Tibial nerve (tissue), 4 donors: ENCODE results near the gene LMO7. TPM values are rescaled to one million over a fixed set of nuclear protein-coding genes. Genes with fewer than 3 reads are reported as not detected.
"Not testable (repeated sequence)": the region's sequence is repeated elsewhere in the genome, so short reads cannot be mapped to it uniquely, and the experiment has no call there.

Experiments used
- DNase-seq, 2 donors: peaks; one replicate each; pipeline ENCODE4 v3.0.0-alpha.2; 2019; ENCODE audit warnings: low spot score in 2 of 2
- H3K27ac ChIP-seq, 4 donors: fragments of 200-600 bp; sonication (generic) in 3 of 4; one replicate each; pipeline ENCODE4 v1.5.1; 2017 to 2019; ENCODE audit warnings: mild to moderate bottlenecking in 1 of 4
- H3K27me3 ChIP-seq, 2 donors: fragments of 200-600 bp; sonication (generic) in 1 of 2; one replicate each; pipeline versions ENCODE4 v1.5.1 to v1.6.0; 2017 to 2019
- H3K36me3 ChIP-seq, 3 donors: fragments of 200-600 bp; sonication (generic); one replicate each; pipeline ENCODE4 v1.5.1; 2018 to 2019
- H3K4me1 ChIP-seq, 4 donors: fragments of 200-600 bp; sonication (generic) in 3 of 4; one replicate each; pipeline ENCODE4 v1.5.1; 2017 to 2019
- H3K4me3 ChIP-seq, 4 donors: fragments of 200-600 bp; sonication (generic) in 3 of 4; one replicate each; pipeline ENCODE4 v1.5.1; 2017 to 2019; ENCODE audit warnings: mild to moderate bottlenecking in 1 of 4, moderate library complexity in 1 of 4
- H3K9me3 ChIP-seq, 4 donors: fragments of 200-600 bp; sonication (generic) in 3 of 4; one replicate each; pipeline ENCODE4 v1.5.1; 2017 to 2019
- EP300 ChIP-seq, 2 donors: sonication (generic); formaldehyde crosslinking; IDR thresholded peaks; one replicate each; pipeline ENCODE4 v1.6.1; 2017; ENCODE audit warnings: antibody characterized with exemption in 2 of 2, mild to moderate bottlenecking in 1 of 2
- POLR2A ChIP-seq, 2 donors: fragments of 450-650 bp; IDR thresholded peaks; one replicate each; pipeline ENCODE4 v1.6.1; 2017; ENCODE audit warnings: antibody characterized with exemption in 2 of 2, mild to moderate bottlenecking in 2 of 2, moderate library complexity in 2 of 2
- WGBS, 2 donors: methylation state at CpG; one replicate each; pipeline ENCODE4 v1.1.5; 2018; 5-methylcytosine and 5-hydroxymethylcytosine counted together
- total RNA-seq, 4 donors: library from RNA; depleted of rRNA; stranded (reverse); fragments of >200 nt; gene quantifications; one replicate each; pipeline ENCODE4 v1.1.0, GENCODE V29; 2016
- TF ChIP-seq, protein P1 (sequence below), 5 experiments: fragments of 200-600 bp in 3 of 5; fragments of 450-650 bp in 2 of 5; sonication (generic) in 3 of 5; IDR thresholded peaks; one replicate each; pipeline ENCODE4 v1.5.1; 2016 to 2019; ENCODE audit warnings: antibody characterized with exemption in 5 of 5, mild to moderate bottlenecking in 3 of 5, moderate library complexity in 2 of 5

Gene LMO7
- total RNA-seq, 4 donors from 2014 or later, result 149 to 311 (median 236) TPM

DNA sequence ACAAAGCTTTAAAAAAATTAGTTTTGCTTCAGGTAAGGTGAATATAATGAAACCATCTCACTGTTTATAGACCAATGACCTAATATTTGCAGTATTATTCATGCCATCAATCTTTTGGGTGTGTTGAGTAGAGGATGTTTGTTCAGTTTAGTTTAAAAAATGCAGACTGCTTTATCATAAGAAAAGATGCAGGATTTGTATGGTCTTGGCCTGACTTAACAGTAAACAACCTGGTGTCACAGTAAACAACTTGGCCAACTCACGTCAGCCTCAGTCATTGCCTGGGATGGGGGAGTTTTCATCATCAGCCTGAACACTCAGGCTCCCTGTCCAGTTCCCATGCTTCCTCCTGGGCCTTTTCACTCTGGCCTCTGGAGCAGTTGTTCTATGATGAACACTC lies 55.1 kb downstream of the LMO7 start:
- H3K27ac ChIP-seq, result no peak overlapping the region
- H3K4me1 ChIP-seq, result peaks cover 0 to 4% (median 0%) of the 10 kb centered on the region in 4 donors
- DNase-seq, result no peak
- no peaks in the 10 kb centered on the region for H3K36me3 ChIP-seq
- no peaks in the 10 kb centered on the region for H3K27me3 ChIP-seq
- no peak overlapping the region for H3K4me3 ChIP-seq
- no peaks in the 10 kb centered on the region for H3K9me3 ChIP-seq
- WGBS, 2 donors, result 84 to 88% methylated on average over 1 of the region's 1 CpG
- no peak for TF ChIP-seq POLR2A (IDR thresholded peaks at IDR 0.05)
- no peak for TF ChIP-seq EP300 (IDR thresholded peaks at IDR 0.05)
- TF ChIP-seq, protein P1, sequence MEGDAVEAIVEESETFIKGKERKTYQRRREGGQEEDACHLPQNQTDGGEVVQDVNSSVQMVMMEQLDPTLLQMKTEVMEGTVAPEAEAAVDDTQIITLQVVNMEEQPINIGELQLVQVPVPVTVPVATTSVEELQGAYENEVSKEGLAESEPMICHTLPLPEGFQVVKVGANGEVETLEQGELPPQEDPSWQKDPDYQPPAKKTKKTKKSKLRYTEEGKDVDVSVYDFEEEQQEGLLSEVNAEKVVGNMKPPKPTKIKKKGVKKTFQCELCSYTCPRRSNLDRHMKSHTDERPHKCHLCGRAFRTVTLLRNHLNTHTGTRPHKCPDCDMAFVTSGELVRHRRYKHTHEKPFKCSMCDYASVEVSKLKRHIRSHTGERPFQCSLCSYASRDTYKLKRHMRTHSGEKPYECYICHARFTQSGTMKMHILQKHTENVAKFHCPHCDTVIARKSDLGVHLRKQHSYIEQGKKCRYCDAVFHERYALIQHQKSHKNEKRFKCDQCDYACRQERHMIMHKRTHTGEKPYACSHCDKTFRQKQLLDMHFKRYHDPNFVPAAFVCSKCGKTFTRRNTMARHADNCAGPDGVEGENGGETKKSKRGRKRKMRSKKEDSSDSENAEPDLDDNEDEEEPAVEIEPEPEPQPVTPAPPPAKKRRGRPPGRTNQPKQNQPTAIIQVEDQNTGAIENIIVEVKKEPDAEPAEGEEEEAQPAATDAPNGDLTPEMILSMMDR (IDR thresholded peaks at IDR 0.05), result no peak

DNA sequence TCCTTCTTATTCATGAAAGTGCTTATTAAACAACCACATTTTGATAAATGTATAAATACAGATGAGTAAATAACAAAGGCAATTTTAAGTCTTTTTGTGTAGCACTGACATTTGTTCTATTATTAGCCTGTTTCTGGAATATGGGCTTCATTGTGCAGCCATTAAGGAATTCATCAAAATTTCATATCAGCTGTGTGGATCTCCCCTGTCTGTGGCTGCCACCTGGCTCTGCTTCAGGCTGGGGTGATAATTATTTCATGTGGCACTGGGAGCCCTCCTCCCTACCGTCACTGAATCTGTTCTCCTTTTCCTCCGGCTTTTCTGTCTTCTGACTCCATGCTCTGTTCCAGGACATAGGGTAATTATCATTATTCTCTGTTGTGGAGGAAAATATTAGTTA lies 57.1 kb downstream of the LMO7 start:
- H3K4me3 ChIP-seq, result no peak overlapping the region
- TF ChIP-seq, protein P1 (IDR thresholded peaks at IDR 0.05), result no peak
- TF ChIP-seq EP300 (IDR thresholded peaks at IDR 0.05) (no peak), POLR2A (IDR thresholded peaks at IDR 0.05) (no peak)
- no peaks in the 10 kb centered on the region for H3K9me3 ChIP-seq
- peaks cover 0 to 5% (median 0%) of the 10 kb centered on the region in 4 donors for H3K4me1 ChIP-seq
- DNase-seq, result no peak
- 75 to 88% methylated on average over 2 of the region's 2 CpGs for WGBS, 2 donors
- no peak overlapping the region for H3K27ac ChIP-seq
- no peaks in the 10 kb centered on the region for H3K36me3 ChIP-seq
- H3K27me3 ChIP-seq, result no peaks in the 10 kb centered on the region

DNA sequence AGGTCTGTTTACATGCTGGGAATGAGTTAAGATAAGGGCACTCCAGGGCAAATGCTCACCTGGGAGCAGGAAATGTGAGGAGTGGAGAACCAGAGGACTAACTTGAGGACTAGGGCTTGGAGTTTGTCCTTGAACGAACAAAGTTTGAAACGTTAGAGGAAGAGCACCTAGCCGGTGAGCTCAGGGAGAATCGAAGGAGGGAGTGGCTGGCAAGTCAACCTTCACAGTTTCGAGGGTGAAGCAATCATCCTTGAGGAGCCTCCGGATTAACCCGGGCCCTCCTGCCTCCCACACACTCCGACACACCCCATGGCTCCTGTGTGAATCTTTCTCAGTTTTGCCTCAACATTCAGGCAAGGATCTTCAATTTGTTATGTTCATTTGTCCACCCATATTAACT lies 58.6 kb downstream of the LMO7 start:
- Histone ChIP-seq H3K27ac (no peak overlapping the region), H3K27me3 (no peaks in the 10 kb centered on the region), H3K36me3 (no peaks in the 10 kb centered on the region), H3K9me3 (no peaks in the 10 kb centered on the region), H3K4me1 (peaks cover 0 to 5% (median 0%) of the 10 kb centered on the region in 4 donors), H3K4me3 (no peak overlapping the region)
- TF ChIP-seq, protein P1 (IDR thresholded peaks at IDR 0.05), result no peak
- TF ChIP-seq POLR2A (IDR thresholded peaks at IDR 0.05) (no peak), EP300 (IDR thresholded peaks at IDR 0.05) (no peak)
- no peak for DNase-seq
- 76 to 83% methylated on average over 8 of the region's 8 CpGs for WGBS, 2 donors

DNA sequence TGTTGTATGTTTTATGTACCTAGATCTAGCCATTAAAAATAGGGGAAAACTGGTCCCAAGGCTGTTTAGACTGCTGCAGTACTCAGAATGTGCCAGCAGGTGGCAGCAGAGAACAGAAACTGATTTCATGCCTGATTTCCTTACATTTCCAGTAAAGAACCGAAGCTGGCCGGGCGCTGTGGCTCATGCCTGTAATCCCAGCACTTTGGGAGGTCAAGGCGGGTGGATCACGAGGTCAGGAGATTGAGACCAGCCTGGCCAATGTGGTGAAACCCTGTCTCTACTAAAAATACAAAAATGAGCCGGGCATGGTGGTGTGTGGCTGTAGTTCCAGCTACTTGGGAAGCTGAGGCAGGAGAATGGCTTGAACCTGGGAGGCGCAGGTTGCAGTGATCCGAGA lies 59.8 kb downstream of the LMO7 start:
- not testable (repeated sequence) for H3K4me3 ChIP-seq, H3K27me3 ChIP-seq, H3K9me3 ChIP-seq, H3K4me1 ChIP-seq, H3K36me3 ChIP-seq
- H3K27ac ChIP-seq, result peak overlapping the region in 1 of 4 donors; percentile 22
- 21 to 23% methylated on average over 8 of the region's 8 CpGs for WGBS, 2 donors
- TF ChIP-seq, protein P1 (IDR thresholded peaks at IDR 0.05), result peak; percentile 91 to 93 (median 92)
- DNase-seq, result peak; percentile 69 to 84

DNA sequence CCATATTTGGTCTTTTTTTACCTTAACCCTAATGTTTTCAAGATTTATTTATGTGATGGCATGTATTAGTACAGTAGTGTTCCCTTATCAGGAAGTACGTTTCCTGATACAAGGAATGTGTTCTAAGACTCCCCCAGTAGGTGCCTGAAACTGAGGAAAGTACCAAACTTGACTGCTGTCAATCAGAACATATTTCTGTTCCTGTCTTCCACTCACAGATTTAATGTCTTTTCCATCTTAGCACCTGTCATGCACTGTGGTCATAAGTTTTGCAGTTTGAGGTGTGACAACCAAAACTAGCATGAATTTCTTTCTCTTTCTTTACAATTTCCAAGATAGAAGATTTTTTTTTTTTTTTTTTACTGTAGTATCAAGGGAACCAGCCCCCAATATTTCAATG lies 62.9 kb downstream of the LMO7 start:
- Histone ChIP-seq H3K4me3 (no peak overlapping the region), H3K27me3 (no peaks in the 10 kb centered on the region), H3K9me3 (no peaks in the 10 kb centered on the region), H3K27ac (no peak overlapping the region), H3K4me1 (peaks cover 0 to 20% (median 0%) of the 10 kb centered on the region in 4 donors), H3K36me3 (no peaks in the 10 kb centered on the region)
- WGBS, 2 donors, result 94 to 98% methylated on average over 1 of the region's 1 CpG
- no peak for DNase-seq
- TF ChIP-seq, protein P1 (IDR thresholded peaks at IDR 0.05), result no peak
- TF ChIP-seq POLR2A (IDR thresholded peaks at IDR 0.05), result no peak
- TF ChIP-seq EP300 (IDR thresholded peaks at IDR 0.05), result no peak

DNA sequence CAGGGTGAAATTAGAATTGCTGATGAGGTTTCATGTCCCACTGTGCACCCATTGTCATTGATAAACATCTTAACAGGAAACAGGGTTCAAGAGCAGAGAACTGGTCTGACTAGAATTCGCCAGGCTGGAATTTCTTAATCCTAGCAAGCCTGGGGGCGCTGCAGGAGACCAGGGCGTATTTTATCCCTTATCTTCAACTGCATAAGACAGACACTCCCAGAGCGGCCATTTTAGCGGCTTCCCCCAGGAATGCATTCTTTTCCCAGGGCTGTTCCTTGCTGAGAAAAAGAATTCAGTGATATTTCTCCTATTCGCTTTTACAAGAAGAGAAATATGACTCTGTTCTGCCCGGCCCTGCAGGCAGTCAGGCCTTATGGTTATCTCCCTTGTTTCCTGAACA lies 63.6 kb downstream of the LMO7 start:
- peak overlapping the region in 1 of 4 donors; percentile 20 for H3K27ac ChIP-seq
- H3K4me3 ChIP-seq, H3K27me3 ChIP-seq, H3K9me3 ChIP-seq, DNase-seq, H3K36me3 ChIP-seq: not testable (repeated sequence)
- WGBS, 2 donors, result 94 to 98% methylated on average over 7 of the region's 7 CpGs
- peaks cover 0 to 20% (median 0%) of the 10 kb centered on the region in 4 donors for H3K4me1 ChIP-seq
